B cell (primary cell): Measurements from ENCODE around the gene FARP2. TPM values are rescaled to one million over a fixed set of nuclear protein-coding genes. Genes with fewer than 3 reads are reported as not detected.

Experiments used
- ATAC-seq: fragments of 200-7000 bp; cut with Tn5 transposase; one replicate; pipeline ENCODE4 v1.10.0; 2021; ENCODE audit warnings: low read depth, mild to moderate bottlenecking, moderate number of reproducible peaks, moderate library complexity
- CTCF ChIA-PET: fragments of 350-600 bp; sonication (Branson Sonifier 250); formaldehyde crosslinking; loops from one replicate; lab custom pipeline; 2021; ENCODE audit warnings: antibody characterized with exemption, inconsistent platforms; lab: Charles Lee
- POLR2A ChIA-PET: fragments of 350-600 bp; sonication (Branson Sonifier 250); formaldehyde crosslinking; loops from one replicate; lab custom pipeline; 2021; ENCODE audit warnings: antibody characterized with exemption; lab: Charles Lee
- DNase-seq: peaks from one replicate; pipeline ENCODE4 v3.0.0; 2013
- H2AFZ ChIP-seq: 2 replicates; pipeline ENCODE4 v1.6.1; 2012; ENCODE audit warnings: mild to moderate bottlenecking, low read depth, low read length; ENCODE audit not compliant: insufficient read depth, poor library complexity, severe bottlenecking
- H3K27ac ChIP-seq, 2 donors: 1 replicate in 1 of 2; 2 replicates in 1 of 2; pipeline ENCODE4 v1.5.1; 2012 to 2013; ENCODE audit warnings: low read length in 2 of 2, mild to moderate bottlenecking in 2 of 2, moderate library complexity in 1 of 2
- H3K27me3 ChIP-seq, 4 experiments: fragments of 200-600 bp in 1 of 4; sonication (generic) in 1 of 4; replicated peaks in 1 of 4; 1 replicate in 2 of 4; 2 replicates in 2 of 4; pipeline versions ENCODE4 v1.6.1 to v1.7.0; 2013 to 2016; ENCODE audit warnings: low read length in 3 of 4, mild to moderate bottlenecking in 2 of 4, mixed read lengths in 1 of 4, moderate library complexity in 1 of 4; ENCODE audit not compliant: insufficient read depth in 4 of 4, control insufficient read depth in 3 of 4; ENCODE audit errors: control extremely low read depth in 1 of 4
- H3K36me3 ChIP-seq, 2 experiments: replicated peaks in 1 of 2; 1 replicate in 1 of 2; 2 replicates in 1 of 2; pipeline versions ENCODE4 v1.6.1 to v1.7.1; 2013; ENCODE audit warnings: low read length in 1 of 2; ENCODE audit not compliant: insufficient read depth in 2 of 2, control insufficient read depth in 1 of 2; ENCODE audit errors: control extremely low read depth in 1 of 2, extremely low read depth in 1 of 2
- H3K4me1 ChIP-seq, 2 donors: fragments of 200-600 bp in 1 of 2; sonication (generic) in 1 of 2; 1 replicate in 1 of 2; 2 replicates in 1 of 2; pipeline versions ENCODE4 v1.5.1 to v1.6.1; 2013 to 2017; ENCODE audit warnings: low read length in 2 of 2; ENCODE audit not compliant: control insufficient read depth in 2 of 2, insufficient read depth in 2 of 2
- H3K4me2 ChIP-seq: replicated peaks from 2 replicates; pipeline ENCODE3; 2012; ENCODE audit warnings: mild to moderate bottlenecking, low read depth, low read length; ENCODE audit not compliant: poor library complexity, severe bottlenecking
- H3K4me3 ChIP-seq, 5 experiments: fragments of 200-600 bp in 1 of 5; sonication (generic) in 1 of 5; 1 replicate in 3 of 5; 2 replicates in 2 of 5; pipeline versions ENCODE4 v1.5.1 to v1.7.0; 2011 to 2016; ENCODE audit warnings: low read length in 4 of 5, mild to moderate bottlenecking in 4 of 5, low read depth in 2 of 5, control low read depth in 1 of 5, moderate library complexity in 1 of 5; ENCODE audit not compliant: insufficient read depth in 1 of 5; ENCODE audit errors: control extremely low read depth in 1 of 5, extremely low read depth in 1 of 5
- H3K79me2 ChIP-seq: fragments of 200-600 bp; sonication (generic); one replicate; pipeline ENCODE4 v1.6.0; 2016; ENCODE audit warnings: low read length; ENCODE audit not compliant: control insufficient read depth, insufficient read depth
- H3K9ac ChIP-seq: fragments of 200-600 bp; sonication (generic); 2 replicates; pipeline ENCODE4 v1.6.1; 2017; ENCODE audit warnings: mild to moderate bottlenecking, low read length, moderate library complexity
- H3K9me3 ChIP-seq, 3 donors: one replicate each; pipeline versions ENCODE4 v1.6.1 to v1.7.1; 2013; ENCODE audit warnings: low read length in 2 of 3; ENCODE audit not compliant: control insufficient read depth in 2 of 3, insufficient read depth in 1 of 3; ENCODE audit errors: control extremely low read depth in 1 of 3
- H4K20me1 ChIP-seq: 2 replicates; pipeline ENCODE4 v1.6.0; 2012; ENCODE audit warnings: mild to moderate bottlenecking, low read length; ENCODE audit not compliant: insufficient read depth, control insufficient read depth, poor library complexity, severe bottlenecking
- H3K27ac Mint-ChIP-seq: one replicate; pipeline ENCODE4 v1.8.0; 2021; ENCODE audit warnings: mixed read lengths
- H3K27me3 Mint-ChIP-seq: one replicate; pipeline ENCODE4 v1.8.0; 2021; ENCODE audit warnings: mixed read lengths
- H3K4me1 Mint-ChIP-seq: one replicate; pipeline ENCODE4 v1.8.0; 2021; ENCODE audit warnings: mixed read lengths
- H3K4me3 Mint-ChIP-seq: one replicate; pipeline ENCODE4 v1.8.0; 2021; ENCODE audit warnings: mixed read lengths
- H3K9me3 Mint-ChIP-seq: one replicate; pipeline ENCODE4 v1.8.0; 2022; ENCODE audit warnings: mixed read lengths; ENCODE audit not compliant: insufficient read depth
- EZH2 ChIP-seq: IDR thresholded peaks from 2 replicates; pipeline ENCODE4 v1.6.1; 2012; ENCODE audit warnings: borderline replicate concordance, low read depth, mild to moderate bottlenecking, moderate library complexity, low read length; ENCODE audit not compliant: insufficient read depth, poor library complexity, severe bottlenecking
- WGBS: methylation state at CpG from one replicate; pipeline ENCODE4 v1.1.5; 2013; ENCODE audit warnings: missing lambda C conversion rate; ENCODE audit not compliant: insufficient coverage; 5-methylcytosine and 5-hydroxymethylcytosine counted together
- intact Hi-C: fragments of 100-400 bp; cut with micrococcal nuclease; formaldehyde crosslinking; loops from one replicate; pipeline ENCODE4 v1.10.0; 2022
- polyA plus RNA-seq: library from polyadenylated mRNA; depleted of rRNA; stranded (reverse); fragments of >200 nt; gene quantifications from 2 replicates; pipeline ENCODE4 v1.2.3, GENCODE V29; 2012
- total RNA-seq, 2 donors: library from RNA; stranded (reverse); fragments of 120-200 nt in 1 of 2; gene quantifications; 1 replicate in 1 of 2; 2 replicates in 1 of 2; pipeline versions ENCODE4 v1.2.3 to v1.2.4, GENCODE V29; 2013 to 2022
- TF ChIP-seq, protein P1 (sequence below): fragments of 200-600 bp; IDR thresholded peaks from one replicate; pipeline ENCODE4 v1.8.0; 2022; ENCODE audit warnings: antibody characterized with exemption, mild to moderate bottlenecking

Gene FARP2
- total and polyA plus RNA-seq, 2 donors (not counting 1 experiment from before 2014, with no cell fraction given) = 37.1 to 114 TPM

DNA sequence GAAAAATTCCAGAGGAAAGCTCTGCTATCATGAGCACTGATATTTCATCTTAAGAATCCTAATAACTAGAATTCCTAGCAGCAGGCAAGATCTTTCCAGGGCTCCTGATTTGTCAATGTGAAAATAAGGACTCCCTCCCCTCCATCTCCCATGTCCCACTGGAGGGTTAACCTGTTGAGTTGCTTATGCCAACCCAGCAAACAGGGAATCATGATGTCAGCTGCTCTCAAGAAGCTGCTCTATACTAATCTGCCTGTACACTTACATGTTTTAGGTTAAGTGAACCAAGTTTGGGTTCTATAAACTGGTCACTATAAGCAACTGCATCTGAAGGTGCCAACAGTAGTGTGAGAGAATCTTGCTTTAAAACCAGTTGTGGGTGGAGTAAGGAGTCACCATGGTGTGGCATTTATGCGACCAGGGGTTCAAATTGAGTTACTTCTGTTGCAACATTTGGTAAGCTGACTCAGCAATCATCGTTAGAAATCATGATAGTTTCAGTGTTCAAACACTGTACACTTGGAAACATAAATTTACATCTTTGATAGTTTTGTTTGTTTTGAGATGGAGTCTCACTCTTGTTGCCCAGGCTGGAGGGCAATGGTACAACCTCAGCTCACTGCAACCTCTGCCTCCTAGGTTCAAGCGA lies 98.9 kb downstream of the FARP2 start:
- ATAC-seq = no peak
- 100% methylated on average over 1 of the region's 3 CpGs for WGBS
- no peaks in the 10 kb centered on the region for H3K27me3 ChIP-seq
- no peaks in the 10 kb centered on the region for H3K79me2 ChIP-seq
- no peaks in the 10 kb centered on the region for H4K20me1 ChIP-seq
- no peak overlapping the region for H2AFZ ChIP-seq
- no peak overlapping the region for H3K4me2 ChIP-seq
- no peaks in the 10 kb centered on the region for H3K27me3 Mint-ChIP-seq
- no peak for DNase-seq
- H3K27ac Mint-ChIP-seq = no peak overlapping the region
- intact Hi-C loops = no loop called here
- no peak overlapping the region for H3K9ac ChIP-seq
- CTCF ChIA-PET = no interaction called here
- no peaks in the 10 kb centered on the region for H3K4me1 ChIP-seq
- TF ChIP-seq, protein P1, sequence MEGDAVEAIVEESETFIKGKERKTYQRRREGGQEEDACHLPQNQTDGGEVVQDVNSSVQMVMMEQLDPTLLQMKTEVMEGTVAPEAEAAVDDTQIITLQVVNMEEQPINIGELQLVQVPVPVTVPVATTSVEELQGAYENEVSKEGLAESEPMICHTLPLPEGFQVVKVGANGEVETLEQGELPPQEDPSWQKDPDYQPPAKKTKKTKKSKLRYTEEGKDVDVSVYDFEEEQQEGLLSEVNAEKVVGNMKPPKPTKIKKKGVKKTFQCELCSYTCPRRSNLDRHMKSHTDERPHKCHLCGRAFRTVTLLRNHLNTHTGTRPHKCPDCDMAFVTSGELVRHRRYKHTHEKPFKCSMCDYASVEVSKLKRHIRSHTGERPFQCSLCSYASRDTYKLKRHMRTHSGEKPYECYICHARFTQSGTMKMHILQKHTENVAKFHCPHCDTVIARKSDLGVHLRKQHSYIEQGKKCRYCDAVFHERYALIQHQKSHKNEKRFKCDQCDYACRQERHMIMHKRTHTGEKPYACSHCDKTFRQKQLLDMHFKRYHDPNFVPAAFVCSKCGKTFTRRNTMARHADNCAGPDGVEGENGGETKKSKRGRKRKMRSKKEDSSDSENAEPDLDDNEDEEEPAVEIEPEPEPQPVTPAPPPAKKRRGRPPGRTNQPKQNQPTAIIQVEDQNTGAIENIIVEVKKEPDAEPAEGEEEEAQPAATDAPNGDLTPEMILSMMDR = no peak
- no peak for TF ChIP-seq EZH2
- no peak overlapping the region for H3K4me3 Mint-ChIP-seq
- H3K9me3 ChIP-seq = no peaks in the 10 kb centered on the region
- H3K9me3 Mint-ChIP-seq = no peaks in the 10 kb centered on the region
- H3K27ac ChIP-seq = no peak overlapping the region
- H3K36me3 ChIP-seq = no peaks in the 10 kb centered on the region
- POLR2A ChIA-PET = no interaction called here
- H3K4me3 ChIP-seq = no peak overlapping the region
- H3K4me1 Mint-ChIP-seq = no peaks in the 10 kb centered on the region

DNA sequence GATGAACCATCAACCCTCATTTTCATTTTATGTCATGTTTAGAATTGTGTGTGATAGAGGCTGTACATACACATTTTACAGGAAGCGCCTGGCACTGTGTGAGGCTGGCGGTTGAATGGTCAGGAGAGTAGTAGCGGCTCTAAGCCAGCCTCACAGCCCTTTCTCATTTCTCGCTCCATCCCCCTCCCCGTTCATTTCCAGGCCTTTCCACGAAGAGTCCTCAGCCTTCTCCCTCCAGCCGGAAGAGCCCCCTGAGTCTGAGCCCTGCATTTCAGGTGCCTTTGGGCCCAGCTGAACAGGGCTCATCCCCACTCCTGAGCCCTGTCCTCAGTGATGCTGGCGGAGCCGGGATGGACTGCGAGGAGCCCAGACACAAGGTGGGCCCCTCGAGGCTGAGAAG lies 100.5 kb downstream of the FARP2 start:
- H3K27me3 Mint-ChIP-seq = no peaks in the 10 kb centered on the region
- ATAC-seq = no peak
- WGBS = 91% methylated on average over 7 of the region's 11 CpGs

More for the DNA sequence above, 100.5 kb downstream of the FARP2 start:
- TF ChIP-seq EZH2 = no peak
- TF ChIP-seq, protein P1 = no peak
- H3K79me2 ChIP-seq = no peaks in the 10 kb centered on the region
- H4K20me1 ChIP-seq = no peaks in the 10 kb centered on the region
- DNase-seq = no peak
- ChIA-PET CTCF (no interaction called here), POLR2A (no interaction called here)
- no peaks in the 10 kb centered on the region for H3K27me3 ChIP-seq
- H3K36me3 ChIP-seq = no peaks in the 10 kb centered on the region
- H3K9ac ChIP-seq = no peak overlapping the region
- H2AFZ ChIP-seq = no peak overlapping the region
- Mint-ChIP-seq H3K9me3 (no peaks in the 10 kb centered on the region), H3K4me3 (no peak overlapping the region), H3K27ac (no peak overlapping the region), H3K4me1 (no peaks in the 10 kb centered on the region)
- H3K4me3 ChIP-seq = no peak overlapping the region
- intact Hi-C loops = no loop called here
- H3K9me3 ChIP-seq = no peaks in the 10 kb centered on the region
- no peak overlapping the region for H3K4me2 ChIP-seq
- no peaks in the 10 kb centered on the region for H3K4me1 ChIP-seq
- no peak overlapping the region for H3K27ac ChIP-seq
